GM12878 (cell line): Measurements from ENCODE around the gene MEGF11. TPM values are rescaled to one million over a fixed set of nuclear protein-coding genes. Genes with fewer than 3 reads are reported as not detected.

Source experiments
- ATAC-seq: fragments of 200-7000 bp; cut with Tn5 transposase; 3 replicates; pipeline ENCODE4 v1.9.1; 2020; ENCODE audit warnings: mild to moderate bottlenecking, moderate library complexity
- BruUV-seq: library from RNA; stranded (reverse); fragments of 400-500 nt; replicated peaks from 2 replicates; lab custom pipeline; 2021; lab: Mats Ljungman, UMichigan
- CTCF ChIA-PET: fragments of 300-600 bp; sonication (Branson Sonifier 250); formaldehyde crosslinking; extraction: SDS; loops from one replicate; lab custom pipeline; 2021; ENCODE audit warnings: inconsistent platforms; lab: Yijun Ruan, JAX
- POLR2A ChIA-PET: fragments of 350-600 bp; formaldehyde crosslinking; extraction: SDS; loops from one replicate; lab custom pipeline; 2021; ENCODE audit warnings: inconsistent platforms; lab: Charles Lee
- RAD21 ChIA-PET: fragments of 300-600 bp; sonication (Branson Sonifier 250); formaldehyde crosslinking; loops from one replicate; lab custom pipeline; 2023; ENCODE audit warnings: antibody characterized with exemption; ENCODE audit not compliant: unreplicated experiment; lab: Charles Lee
- SMC1A ChIA-PET: fragments of 300-600 bp; sonication (Branson Sonifier 250); formaldehyde crosslinking; loops from one replicate; lab custom pipeline; 2023; ENCODE audit not compliant: unreplicated experiment, uncharacterized antibody; lab: Charles Lee
- DNase-seq: peaks from one replicate; pipeline ENCODE4 v3.0.0-alpha.2; 2011; ENCODE audit warnings: low read depth, low spot score
- FAIRE-seq: peaks from 3 replicates; lab custom pipeline; 2011; peaks lifted over from hg19 to GRCh38; lab: Jason Lieb, UNC
- H2AFZ ChIP-seq: 2 replicates; pipeline ENCODE4 v1.6.0; 2011; ENCODE audit warnings: low read depth, low read length, control low read depth; ENCODE audit not compliant: control insufficient read depth
- H3K27ac ChIP-seq: 2 replicates; pipeline ENCODE4 v1.5.1; 2011; ENCODE audit warnings: control low read depth; ENCODE audit not compliant: control insufficient read depth, insufficient read depth
- H3K27me3 ChIP-seq, 2 experiments: replicated peaks in 1 of 2; 2 replicates each; pipeline versions ENCODE4 v1.6.0 to v1.6.1; 2011; ENCODE audit warnings: low read length in 1 of 2; ENCODE audit not compliant: control insufficient read depth in 2 of 2, insufficient read depth in 2 of 2
- H3K36me3 ChIP-seq, 2 experiments: 2 replicates each; pipeline ENCODE4 v1.5.1; 2011; ENCODE audit warnings: low read length in 1 of 2; ENCODE audit not compliant: control insufficient read depth in 2 of 2, insufficient read depth in 2 of 2
- H3K4me1 ChIP-seq: 2 replicates; pipeline ENCODE4 v1.6.1; 2011; ENCODE audit warnings: mild to moderate bottlenecking, low read length, moderate library complexity, mixed read lengths; ENCODE audit not compliant: control insufficient read depth, insufficient read depth
- H3K4me2 ChIP-seq: 2 replicates; pipeline ENCODE4 v1.6.0; 2011; ENCODE audit warnings: control low read depth; ENCODE audit not compliant: control insufficient read depth, insufficient read depth
- H3K4me3 ChIP-seq: fragments of 200-600 bp; sonication (generic); 2 replicates; pipeline ENCODE4 v1.5.1; 2016
- H3K79me2 ChIP-seq: 2 replicates; pipeline ENCODE4 v1.6.0; 2011; ENCODE audit warnings: low read length; ENCODE audit not compliant: control insufficient read depth, insufficient read depth
- H3K9ac ChIP-seq: 2 replicates; pipeline ENCODE4 v1.8.0; 2011; ENCODE audit warnings: low read length, control low read depth, mixed read lengths; ENCODE audit not compliant: control insufficient read depth, insufficient read depth
- H3K9me3 ChIP-seq: replicated peaks from 3 replicates; pipeline ENCODE4 v1.5.1; 2011; ENCODE audit warnings: mild to moderate bottlenecking, low read length; ENCODE audit not compliant: control insufficient read depth, insufficient read depth
- H4K20me1 ChIP-seq: 2 replicates; pipeline ENCODE4 v1.6.0; 2011; ENCODE audit not compliant: control insufficient read depth, insufficient read depth
- ASH2L ChIP-seq: fragments of 300-600, 200-600 bp; sonication (generic); IDR thresholded peaks from 2 replicates; pipeline ENCODE4 v1.6.1; 2017; ENCODE audit warnings: low read depth, mild to moderate bottlenecking, borderline replicate concordance
- CHD4 ChIP-seq: fragments of 200-600 bp; sonication (generic); IDR thresholded peaks from 2 replicates; pipeline ENCODE4 v1.6.1; 2016; ENCODE audit warnings: mild to moderate bottlenecking
- DPF2 ChIP-seq: fragments of 450-650 bp; IDR thresholded peaks from 2 replicates; pipeline ENCODE4 v1.6.1; 2017; ENCODE audit warnings: mild to moderate bottlenecking
- EED ChIP-seq: sonication (generic); IDR thresholded peaks from 2 replicates; pipeline ENCODE4 v1.6.1; 2016; ENCODE audit warnings: antibody characterized with exemption, low read depth
- ETV6 ChIP-seq, 2 experiments: fragments of 450-650 bp in 1 of 2; IDR thresholded peaks in 1 of 2; conservative IDR thresholded peaks in 1 of 2; 2 replicates each; pipeline ENCODE4 v1.6.1; 2014; ENCODE audit warnings: antibody characterized with exemption in 1 of 2, borderline replicate concordance in 1 of 2, low read depth in 1 of 2, mild to moderate bottlenecking in 1 of 2, moderate library complexity in 1 of 2
- KDM1A ChIP-seq: fragments of 200-600 bp; sonication (generic); IDR thresholded peaks from 2 replicates; pipeline ENCODE4 v1.6.1; 2016; ENCODE audit warnings: borderline replicate concordance
- POU2F2 ChIP-seq: IDR thresholded peaks from 3 replicates; pipeline ENCODE4 v1.6.1; 2011; ENCODE audit warnings: low read depth, mild to moderate bottlenecking, low read length, borderline replicate concordance
- RB1 ChIP-seq: fragments of 450-650 bp; formaldehyde crosslinking; IDR thresholded peaks from 2 replicates; pipeline ENCODE4 v1.6.1; 2017; ENCODE audit warnings: mild to moderate bottlenecking, borderline replicate concordance
- SIX5 ChIP-seq: IDR thresholded peaks from 2 replicates; pipeline ENCODE4 v1.6.1; 2011; ENCODE audit warnings: mild to moderate bottlenecking, low read depth, low read length, moderate library complexity; ENCODE audit not compliant: severe bottlenecking
- TBL1XR1 ChIP-seq: IDR thresholded peaks from 2 replicates; pipeline ENCODE4 v1.6.1; 2012; ENCODE audit warnings: low read depth, low read length, improper control_type of control experiment
- ZNF207 ChIP-seq: fragments of 450-650 bp; IDR thresholded peaks from 2 replicates; pipeline ENCODE4 v1.6.1; 2014; ENCODE audit warnings: antibody characterized with exemption, mild to moderate bottlenecking, borderline replicate concordance
- ZNF622 ChIP-seq: fragments of 450-650 bp; IDR thresholded peaks from 2 replicates; pipeline ENCODE4 v1.6.1; 2017; ENCODE audit warnings: mild to moderate bottlenecking, inconsistent platforms
- WGBS: methylation state at CpG from one replicate; pipeline ENCODE4 v1.1.6; 2016; ENCODE audit warnings: low lambda C conversion rate; ENCODE audit not compliant: insufficient replicate concordance, insufficient coverage; ENCODE audit errors: missing lambda C conversion rate; 5-methylcytosine and 5-hydroxymethylcytosine counted together
- in situ Hi-C: fragments of 300-500 bp; cut with MboI; formaldehyde crosslinking; loops from 9 replicates; pipeline ENCODE4 v1.14.3; 2018; ENCODE audit warnings: mixed read lengths
- intact Hi-C: fragments of 100-400 bp; cut with micrococcal nuclease; formaldehyde crosslinking; loops from one replicate; pipeline ENCODE4 v1.14.2; 2022; ENCODE audit not compliant: unreplicated experiment
- polyA plus RNA-seq, 11 experiments: library from polyadenylated mRNA; depleted of rRNA in 4 of 11; unstranded in 6 of 11; stranded (reverse) in 5 of 11; fragments of >200 nt; fragmentation: Nextera tagmentation in 4 of 11; fragmentation: Illumina TruSeq in 1 of 11; extraction: Ambion mirVana in 4 of 11; extraction: Trizol in 1 of 11; gene quantifications; 1 replicate in 1 of 11; 2 replicates in 10 of 11; pipeline versions ENCODE4 v1.2.1 to v1.2.3, GENCODE V29; 2011 to 2016; ENCODE audit warnings: inconsistent platforms in 2 of 11, missing spikeins in 2 of 11, low read depth in 1 of 11
- total RNA-seq, 4 experiments: library from RNA; depleted of rRNA in 3 of 4; stranded (reverse); fragments of >200 nt in 3 of 4; fragmentation: Illumina TruSeq in 1 of 4; extraction: Trizol in 1 of 4; gene quantifications; 2 replicates each; pipeline versions ENCODE4 v1.2.1 to v1.2.3, GENCODE V29; 2013 to 2021
- TF ChIP-seq, protein P1 (sequence below): fragments of 450-650 bp; formaldehyde crosslinking; IDR thresholded peaks from 2 replicates; pipeline ENCODE4 v1.4.0; 2022; ENCODE audit warnings: mild to moderate bottlenecking, moderate library complexity
- TF ChIP-seq, protein P2 (sequence below): fragments of 450-650 bp; IDR thresholded peaks from 2 replicates; pipeline ENCODE4 v1.6.1; 2017; ENCODE audit warnings: mild to moderate bottlenecking
- TF ChIP-seq, protein P3 (sequence below): fragments of 450-650 bp; IDR thresholded peaks from 2 replicates; pipeline ENCODE4 v1.6.1; 2016; ENCODE audit warnings: mild to moderate bottlenecking
- TF ChIP-seq, protein P4 (sequence below): fragments of 450-650 bp; IDR thresholded peaks from 2 replicates; pipeline ENCODE4 v1.6.1; 2017; ENCODE audit warnings: low read depth, mild to moderate bottlenecking, moderate library complexity

MEGF11 gene
- total and polyA plus RNA-seq, 10 of the 15 experiments (the other 5 are each of a cell fraction or from before 2014, with no cell fraction given), result 0.03 to 1.7 (median 0.49) TPM

DNA sequence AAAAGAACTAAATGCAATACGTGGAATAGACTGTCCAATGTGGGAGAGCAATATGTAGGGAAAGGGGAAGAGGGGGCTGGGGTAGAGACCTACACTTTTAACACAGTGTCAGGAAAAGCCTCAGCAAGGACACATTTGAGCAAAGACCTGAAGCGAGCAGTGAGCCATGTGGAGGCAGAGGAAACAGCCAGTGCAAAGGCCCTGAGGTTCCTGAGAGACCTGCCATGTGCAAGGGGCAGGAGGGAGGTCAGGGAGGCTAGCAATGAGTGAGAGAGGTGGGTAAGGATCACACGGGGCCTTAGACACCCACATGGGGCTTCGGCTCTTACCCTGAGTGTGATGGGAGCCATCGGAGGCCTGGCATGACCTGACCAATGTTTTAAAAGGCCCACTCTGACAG lies 203.3 kb downstream of the MEGF11 start (continued):
- TF ChIP-seq, protein P1, sequence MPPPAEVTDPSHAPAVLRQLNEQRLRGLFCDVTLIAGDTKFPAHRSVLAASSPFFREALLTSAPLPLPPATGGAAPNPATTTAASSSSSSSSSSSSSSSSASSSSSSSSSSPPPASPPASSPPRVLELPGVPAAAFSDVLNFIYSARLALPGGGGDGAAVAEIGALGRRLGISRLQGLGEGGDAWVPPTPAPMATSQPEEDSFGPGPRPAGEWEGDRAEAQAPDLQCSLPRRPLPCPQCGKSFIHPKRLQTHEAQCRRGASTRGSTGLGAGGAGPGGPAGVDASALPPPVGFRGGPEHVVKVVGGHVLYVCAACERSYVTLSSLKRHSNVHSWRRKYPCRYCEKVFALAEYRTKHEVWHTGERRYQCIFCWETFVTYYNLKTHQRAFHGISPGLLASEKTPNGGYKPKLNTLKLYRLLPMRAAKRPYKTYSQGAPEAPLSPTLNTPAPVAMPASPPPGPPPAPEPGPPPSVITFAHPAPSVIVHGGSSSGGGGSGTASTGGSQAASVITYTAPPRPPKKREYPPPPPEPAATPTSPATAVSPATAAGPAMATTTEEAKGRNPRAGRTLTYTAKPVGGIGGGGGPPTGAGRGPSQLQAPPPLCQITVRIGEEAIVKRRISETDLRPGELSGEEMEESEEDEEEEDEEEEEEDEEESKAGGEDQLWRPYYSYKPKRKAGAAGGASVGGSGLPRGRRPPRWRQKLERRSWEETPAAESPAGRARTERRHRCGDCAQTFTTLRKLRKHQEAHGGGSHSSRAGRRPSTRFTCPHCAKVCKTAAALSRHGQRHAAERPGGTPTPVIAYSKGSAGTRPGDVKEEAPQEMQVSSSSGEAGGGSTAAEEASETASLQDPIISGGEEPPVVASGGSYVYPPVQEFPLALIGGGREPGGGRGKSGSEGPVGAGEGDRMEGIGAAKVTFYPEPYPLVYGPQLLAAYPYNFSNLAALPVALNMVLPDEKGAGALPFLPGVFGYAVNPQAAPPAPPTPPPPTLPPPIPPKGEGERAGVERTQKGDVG, result no peak
- TF ChIP-seq, protein P2, sequence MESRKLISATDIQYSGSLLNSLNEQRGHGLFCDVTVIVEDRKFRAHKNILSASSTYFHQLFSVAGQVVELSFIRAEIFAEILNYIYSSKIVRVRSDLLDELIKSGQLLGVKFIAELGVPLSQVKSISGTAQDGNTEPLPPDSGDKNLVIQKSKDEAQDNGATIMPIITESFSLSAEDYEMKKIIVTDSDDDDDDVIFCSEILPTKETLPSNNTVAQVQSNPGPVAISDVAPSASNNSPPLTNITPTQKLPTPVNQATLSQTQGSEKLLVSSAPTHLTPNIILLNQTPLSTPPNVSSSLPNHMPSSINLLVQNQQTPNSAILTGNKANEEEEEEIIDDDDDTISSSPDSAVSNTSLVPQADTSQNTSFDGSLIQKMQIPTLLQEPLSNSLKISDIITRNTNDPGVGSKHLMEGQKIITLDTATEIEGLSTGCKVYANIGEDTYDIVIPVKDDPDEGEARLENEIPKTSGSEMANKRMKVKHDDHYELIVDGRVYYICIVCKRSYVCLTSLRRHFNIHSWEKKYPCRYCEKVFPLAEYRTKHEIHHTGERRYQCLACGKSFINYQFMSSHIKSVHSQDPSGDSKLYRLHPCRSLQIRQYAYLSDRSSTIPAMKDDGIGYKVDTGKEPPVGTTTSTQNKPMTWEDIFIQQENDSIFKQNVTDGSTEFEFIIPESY, result no peak
- TF ChIP-seq DPF2 (no peak), EED (no peak), SIX5 (no peak)

DNA sequence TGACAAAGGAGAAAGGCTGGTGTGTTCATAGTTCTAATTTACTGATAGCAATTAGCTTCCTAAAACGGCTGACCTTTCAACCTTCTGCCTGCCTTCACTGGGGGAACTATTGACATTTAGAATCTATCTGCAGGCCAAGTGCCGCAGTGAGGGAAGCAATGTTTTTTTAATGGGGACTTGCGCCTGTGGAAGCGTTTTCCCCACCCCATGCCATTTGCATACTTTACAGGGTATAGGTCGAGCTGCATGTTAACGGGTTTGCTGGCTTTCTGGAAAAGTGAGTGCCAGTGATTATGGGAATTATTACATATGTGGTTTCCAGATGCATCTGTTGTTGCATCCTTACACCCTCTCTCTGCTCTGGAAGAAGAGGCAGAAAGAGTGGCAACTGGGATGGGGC lies 204.2 kb downstream of the MEGF11 start:
- ChIA-PET POLR2A (no interaction called here), RAD21 (interaction anchor here (0.6 kb wide), 1 partner anchor 331 kb away, joined by 3 read pairs; no protein-coding TSS in a partner anchor), CTCF (no interaction called here), SMC1A (interaction anchor here (0.6 kb wide), 1 partner anchor 489 kb away, joined by 3 read pairs; no protein-coding TSS in a partner anchor)
- Histone ChIP-seq H3K9ac (no peak overlapping the region), H3K27me3 (0 out of 4 replicates have a peak, but pooled peaks cover 0 to 1% of the 10 kb centered on the region in 2 experiments), H3K9me3 (no peaks in the 10 kb centered on the region), H4K20me1 (no peaks in the 10 kb centered on the region), H3K27ac (no peak overlapping the region), H3K79me2 (no peaks in the 10 kb centered on the region), H3K4me1 (no peaks in the 10 kb centered on the region), H3K36me3 (no peaks in the 10 kb centered on the region), H3K4me2 (no peak overlapping the region), H2AFZ (no peak overlapping the region), H3K4me3 (no peak overlapping the region)
- BruUV-seq, result no TSS peak
- FAIRE-seq, result no peak
- no peak for DNase-seq
- in situ Hi-C loops, result no loop called here
- intact Hi-C loops, result no loop called here
- ATAC-seq, result no peak
- WGBS, result 21% methylated on average over 6 of the region's 6 CpGs
- TF ChIP-seq RB1, result no peak
- TF ChIP-seq, protein P3, sequence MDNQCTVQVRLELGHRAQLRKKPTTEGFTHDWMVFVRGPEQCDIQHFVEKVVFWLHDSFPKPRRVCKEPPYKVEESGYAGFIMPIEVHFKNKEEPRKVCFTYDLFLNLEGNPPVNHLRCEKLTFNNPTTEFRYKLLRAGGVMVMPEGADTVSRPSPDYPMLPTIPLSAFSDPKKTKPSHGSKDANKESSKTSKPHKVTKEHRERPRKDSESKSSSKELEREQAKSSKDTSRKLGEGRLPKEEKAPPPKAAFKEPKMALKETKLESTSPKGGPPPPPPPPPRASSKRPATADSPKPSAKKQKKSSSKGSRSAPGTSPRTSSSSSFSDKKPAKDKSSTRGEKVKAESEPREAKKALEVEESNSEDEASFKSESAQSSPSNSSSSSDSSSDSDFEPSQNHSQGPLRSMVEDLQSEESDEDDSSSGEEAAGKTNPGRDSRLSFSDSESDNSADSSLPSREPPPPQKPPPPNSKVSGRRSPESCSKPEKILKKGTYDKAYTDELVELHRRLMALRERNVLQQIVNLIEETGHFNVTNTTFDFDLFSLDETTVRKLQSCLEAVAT, result no peak
- TF ChIP-seq ETV6 (conservative IDR thresholded peaks at IDR 0.05 in 1 of 2, IDR thresholded peaks at IDR 0.05 in 1 of 2; ENCODE audit: borderline replicate concordance in 1 of 2, low read depth in 1 of 2), result no peak
- TF ChIP-seq CHD4, result no peak
- no peak for TF ChIP-seq POU2F2
- TF ChIP-seq ZNF622, result no peak
- TF ChIP-seq TBL1XR1, result no peak
- TF ChIP-seq ZNF207, result no peak
- TF ChIP-seq, protein P4, sequence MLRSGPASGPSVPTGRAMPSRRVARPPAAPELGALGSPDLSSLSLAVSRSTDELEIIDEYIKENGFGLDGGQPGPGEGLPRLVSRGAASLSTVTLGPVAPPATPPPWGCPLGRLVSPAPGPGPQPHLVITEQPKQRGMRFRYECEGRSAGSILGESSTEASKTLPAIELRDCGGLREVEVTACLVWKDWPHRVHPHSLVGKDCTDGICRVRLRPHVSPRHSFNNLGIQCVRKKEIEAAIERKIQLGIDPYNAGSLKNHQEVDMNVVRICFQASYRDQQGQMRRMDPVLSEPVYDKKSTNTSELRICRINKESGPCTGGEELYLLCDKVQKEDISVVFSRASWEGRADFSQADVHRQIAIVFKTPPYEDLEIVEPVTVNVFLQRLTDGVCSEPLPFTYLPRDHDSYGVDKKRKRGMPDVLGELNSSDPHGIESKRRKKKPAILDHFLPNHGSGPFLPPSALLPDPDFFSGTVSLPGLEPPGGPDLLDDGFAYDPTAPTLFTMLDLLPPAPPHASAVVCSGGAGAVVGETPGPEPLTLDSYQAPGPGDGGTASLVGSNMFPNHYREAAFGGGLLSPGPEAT, result no peak
- TF ChIP-seq KDM1A, result no peak
- TF ChIP-seq ASH2L, result no peak
